ENCODE measurements around the gene FAM227B. TPM values are rescaled to one million over a fixed set of nuclear protein-coding genes. Genes with fewer than 3 reads are reported as not detected.

Gene FAM227B
- total RNA-seq, 1 experiment from 2014 or later: 1.9 TPM

- BruUV-seq (replicated peaks): no TSS peak
- Mint-ChIP-seq H3K36me3 (ENCODE audit: insufficient read depth, unreplicated experiment) (no peaks in the 10 kb centered on the region), H3K27ac (ENCODE audit: unreplicated experiment) (no peak overlapping the region), H3K4me1 (ENCODE audit: low read depth, unreplicated experiment) (no peaks in the 10 kb centered on the region), H3K27me3 (ENCODE audit: unreplicated experiment) (no peaks in the 10 kb centered on the region), H3K9me3 (ENCODE audit: low read depth, unreplicated experiment) (no peaks in the 10 kb centered on the region), H3K4me3 (ENCODE audit: low read depth, unreplicated experiment) (no peak overlapping the region)
- intact Hi-C loops (cut with micrococcal nuclease; ENCODE audit: unreplicated experiment): no loop called here
- TF ChIP-seq CTCF (IDR thresholded peaks at IDR 0.05; ENCODE audit: unreplicated experiment): no peak
- CTCF ChIA-PET: interaction anchor here (0.6 kb wide), 1 partner anchor 10 kb away, joined by 3 read pairs; no protein-coding TSS in a partner anchor
- DNase-seq: no peak
These were observed 291.7 kb downstream of the FAM227B start for GRCh38 chr15:49328941-49329340.

- no peak for TF ChIP-seq CTCF (IDR thresholded peaks at IDR 0.05; ENCODE audit: unreplicated experiment)
- CTCF ChIA-PET: no interaction called here
- H3K36me3 Mint-ChIP-seq (ENCODE audit: insufficient read depth, unreplicated experiment): no peaks in the 10 kb centered on the region
- no TSS peak for BruUV-seq (replicated peaks)
- DNase-seq: no peak
- H3K27me3 Mint-ChIP-seq (ENCODE audit: unreplicated experiment): no peaks in the 10 kb centered on the region
- intact Hi-C loops (cut with micrococcal nuclease; ENCODE audit: unreplicated experiment): no loop called here
- H3K27ac Mint-ChIP-seq (ENCODE audit: unreplicated experiment): no peak overlapping the region
- no peak overlapping the region for H3K4me3 Mint-ChIP-seq (ENCODE audit: low read depth, unreplicated experiment)
- no peaks in the 10 kb centered on the region for H3K4me1 Mint-ChIP-seq (ENCODE audit: low read depth, unreplicated experiment)
- no peaks in the 10 kb centered on the region for H3K9me3 Mint-ChIP-seq (ENCODE audit: low read depth, unreplicated experiment)
These were observed 292.7 kb downstream of the FAM227B start for GRCh38 chr15:49327927-49328326.

- CTCF ChIA-PET: no interaction called here
- Mint-ChIP-seq H3K4me3 (ENCODE audit: low read depth, unreplicated experiment) (no peak overlapping the region), H3K9me3 (ENCODE audit: low read depth, unreplicated experiment) (no peaks in the 10 kb centered on the region), H3K27ac (ENCODE audit: unreplicated experiment) (no peak overlapping the region), H3K27me3 (ENCODE audit: unreplicated experiment) (no peaks in the 10 kb centered on the region), H3K4me1 (ENCODE audit: low read depth, unreplicated experiment) (no peaks in the 10 kb centered on the region), H3K36me3 (ENCODE audit: insufficient read depth, unreplicated experiment) (peaks cover 4% of the 10 kb centered on the region)
- no peak for TF ChIP-seq CTCF (IDR thresholded peaks at IDR 0.05; ENCODE audit: unreplicated experiment)
- DNase-seq: no peak
- intact Hi-C loops (cut with micrococcal nuclease; ENCODE audit: unreplicated experiment): no loop called here
- no TSS peak for BruUV-seq (replicated peaks)
These were observed 297.4 kb downstream of the FAM227B start for GRCh38 chr15:49323207-49323606.

- Mint-ChIP-seq H3K4me1 (ENCODE audit: low read depth, unreplicated experiment) (no peaks in the 10 kb centered on the region), H3K36me3 (ENCODE audit: insufficient read depth, unreplicated experiment) (peaks cover 8% of the 10 kb centered on the region), H3K27me3 (ENCODE audit: unreplicated experiment) (no peaks in the 10 kb centered on the region), H3K4me3 (ENCODE audit: low read depth, unreplicated experiment) (no peak overlapping the region), H3K27ac (ENCODE audit: unreplicated experiment) (no peak overlapping the region), H3K9me3 (ENCODE audit: low read depth, unreplicated experiment) (no peaks in the 10 kb centered on the region)
- intact Hi-C loops (cut with micrococcal nuclease; ENCODE audit: unreplicated experiment): no loop called here
- CTCF ChIA-PET: interaction anchor here (0.7 kb wide), 1 partner anchor 30 kb away, joined by 3 read pairs; no protein-coding TSS in a partner anchor
- no TSS peak for BruUV-seq (replicated peaks)
- TF ChIP-seq CTCF (IDR thresholded peaks at IDR 0.05; ENCODE audit: unreplicated experiment): no peak
- DNase-seq: no peak
These were observed 300.3 kb downstream of the FAM227B start for GRCh38 chr15:49320351-49320750.

Data from Calu3 (cell line).